Activated naive CD4-positive, alpha-beta T cell treated with anti-CD3 and anti-CD28 coated beads, Interleukin-2, amount 10 ng/mL, durations not matched to agents 7 days and 5 days (primary cell): ENCODE results near the gene GPI.

ENCODE experiments used
- CTCF ChIA-PET: fragments of 350-600 bp; sonication (Branson Sonifier 250); formaldehyde crosslinking; loops from one replicate; lab custom pipeline; 2021; ENCODE audit warnings: antibody characterized with exemption; lab: Charles Lee
- DNase-seq: peaks from one replicate; pipeline ENCODE4 v3.0.0-alpha.2; 2020
- H3K27ac Mint-ChIP-seq: one replicate; pipeline ENCODE4 v1.8.0; 2021; ENCODE audit warnings: mild to moderate bottlenecking, moderate library complexity, mixed read lengths
- H3K27me3 Mint-ChIP-seq: one replicate; pipeline ENCODE4 v1.8.0; 2021; ENCODE audit warnings: mild to moderate bottlenecking, mixed read lengths
- H3K36me3 Mint-ChIP-seq: one replicate; pipeline ENCODE4 v1.8.0; 2021; ENCODE audit warnings: mixed read lengths
- H3K4me1 Mint-ChIP-seq: one replicate; pipeline ENCODE4 v1.8.0; 2021; ENCODE audit warnings: mixed read lengths
- H3K4me3 Mint-ChIP-seq: one replicate; pipeline ENCODE4 v1.8.0; 2021; ENCODE audit warnings: mild to moderate bottlenecking, moderate library complexity, mixed read lengths
- H3K9me3 Mint-ChIP-seq: one replicate; pipeline ENCODE4 v1.8.0; 2021; ENCODE audit warnings: mixed read lengths

Gene GPI

GRCh38 chr19:34364830-34365462, at the start of gene GPI:
TSS of gene GPI (plus strand) at chr19:34365196. CDS start at chr19:34365267, 71 bp downstream.
- Mint-ChIP-seq H3K27me3 (peaks cover 4% of the 10 kb centered on the region), H3K9me3 (no peaks in the 10 kb centered on the region), H3K27ac (peak within 1 kb of the TSS; percentile 91), H3K4me3 (peak within 1 kb of the TSS; percentile 100), H3K36me3 (peaks cover 36% of the 10 kb centered on the region), H3K4me1 (peaks cover 73% of the 10 kb centered on the region)
- CTCF ChIA-PET, result interaction anchor here (1.3 to 2.2 kb wide), 2 partner anchors 14 to 18 kb away, joined by 3 to 9 read pairs; no protein-coding TSS in a partner anchor
- DNase-seq, result peak; percentile 76

DNA sequence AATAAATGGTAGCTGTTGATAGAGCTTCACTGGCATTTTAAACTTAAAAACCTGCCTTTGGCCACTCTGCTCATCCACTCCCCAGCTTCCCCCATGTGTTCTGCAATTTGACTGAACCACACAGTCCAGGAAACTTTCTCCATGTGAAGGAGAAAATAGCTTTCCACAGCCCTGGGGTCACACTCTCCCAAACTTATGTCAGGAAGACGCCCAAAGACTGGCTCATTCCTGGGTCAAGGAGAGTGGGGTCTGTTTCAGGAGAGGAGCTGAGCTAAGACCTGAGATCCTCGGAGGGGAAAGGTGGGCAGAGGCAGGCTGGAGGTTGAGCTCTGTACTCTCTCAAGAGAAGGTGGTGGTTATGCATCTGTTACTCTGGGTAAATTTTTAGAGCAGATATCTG, 48.7 kb upstream of the GPI start:
- CTCF ChIA-PET, result interaction anchor here (0.7 kb wide), 1 partner anchor 22 kb away, joined by 3 read pairs; no protein-coding TSS in a partner anchor
- H3K36me3 Mint-ChIP-seq, result peaks cover 12% of the 10 kb centered on the region
- no peak for DNase-seq
- H3K27me3 Mint-ChIP-seq, result no peaks in the 10 kb centered on the region
- no peaks in the 10 kb centered on the region for H3K9me3 Mint-ChIP-seq
- no peak overlapping the region for H3K27ac Mint-ChIP-seq
- peaks cover 26% of the 10 kb centered on the region for H3K4me1 Mint-ChIP-seq
- no peak overlapping the region for H3K4me3 Mint-ChIP-seq

GRCh38 chr19:34316741-34317301, 48.2 kb upstream of the GPI start:
- H3K4me3 Mint-ChIP-seq, result no peak overlapping the region

GRCh38 chr19:34317311-34317927, 47.6 kb upstream of the GPI start:
- H3K9me3 Mint-ChIP-seq, result no peaks in the 10 kb centered on the region
- CTCF ChIA-PET, result no interaction called here
- H3K4me1 Mint-ChIP-seq, result peaks cover 26% of the 10 kb centered on the region
- peak overlapping the region; percentile 9 for H3K27ac Mint-ChIP-seq
- H3K36me3 Mint-ChIP-seq, result peaks cover 10% of the 10 kb centered on the region
- no peak overlapping the region for H3K4me3 Mint-ChIP-seq
- H3K27me3 Mint-ChIP-seq, result no peaks in the 10 kb centered on the region
- DNase-seq, result peak; percentile 31

More at GRCh38 chr19:34316741-34317301, 48.2 kb upstream of the GPI start:
- DNase-seq, result no peak
- H3K27me3 Mint-ChIP-seq, result no peaks in the 10 kb centered on the region
- peak overlapping the region; percentile 9 for H3K27ac Mint-ChIP-seq
- CTCF ChIA-PET, result interaction anchor here (0.7 kb wide), 1 partner anchor 21 kb away, joined by 3 read pairs; no protein-coding TSS in a partner anchor
- H3K4me1 Mint-ChIP-seq, result peaks cover 26% of the 10 kb centered on the region
- no peaks in the 10 kb centered on the region for H3K9me3 Mint-ChIP-seq
- H3K36me3 Mint-ChIP-seq, result peaks cover 12% of the 10 kb centered on the region

GRCh38 chr19:34319230-34319585, 45.8 kb upstream of the GPI start:
- no peak overlapping the region for H3K27ac Mint-ChIP-seq
- H3K9me3 Mint-ChIP-seq, result no peaks in the 10 kb centered on the region

DNA sequence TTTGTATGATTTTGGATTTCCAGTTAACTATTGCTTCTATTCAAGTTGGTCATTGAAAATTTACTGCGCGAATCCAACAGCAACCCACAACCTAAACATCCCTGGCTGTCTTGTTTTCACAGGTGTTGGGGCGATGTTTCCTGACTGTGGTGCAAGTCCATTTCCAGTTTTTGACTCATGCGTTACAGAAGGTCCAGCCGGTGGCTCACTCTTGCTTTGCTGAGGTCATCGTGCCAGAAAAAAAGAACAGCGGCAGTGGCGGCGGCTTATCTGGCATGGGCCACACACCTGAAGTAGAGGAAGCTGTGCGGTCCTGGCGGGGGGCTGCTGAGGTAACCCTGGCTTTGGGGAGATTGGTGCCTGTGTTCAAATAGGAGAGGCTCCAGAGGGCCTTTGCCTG, 45.2 kb upstream of the GPI start:
- DNase-seq, result no peak
- CTCF ChIA-PET, result no interaction called here
- H3K27ac Mint-ChIP-seq, result no peak overlapping the region
- no peaks in the 10 kb centered on the region for H3K9me3 Mint-ChIP-seq
- peaks cover 16% of the 10 kb centered on the region for H3K36me3 Mint-ChIP-seq
- no peak overlapping the region for H3K4me3 Mint-ChIP-seq
- no peaks in the 10 kb centered on the region for H3K27me3 Mint-ChIP-seq
- peaks cover 26% of the 10 kb centered on the region for H3K4me1 Mint-ChIP-seq

More at GRCh38 chr19:34319230-34319585, 45.8 kb upstream of the GPI start:
- CTCF ChIA-PET, result interaction anchor here (0.5 kb wide), 1 partner anchor 15 kb away, joined by 3 read pairs; no protein-coding TSS in a partner anchor
- peaks cover 18% of the 10 kb centered on the region for H3K36me3 Mint-ChIP-seq
- H3K27me3 Mint-ChIP-seq, result no peaks in the 10 kb centered on the region
- peaks cover 26% of the 10 kb centered on the region for H3K4me1 Mint-ChIP-seq
- no peak overlapping the region for H3K4me3 Mint-ChIP-seq
- no peak for DNase-seq

- Mint-ChIP-seq H3K27ac (no peak overlapping the region), H3K4me3 (no peak overlapping the region), H3K27me3 (no peaks in the 10 kb centered on the region), H3K36me3 (peaks cover 20% of the 10 kb centered on the region), H3K4me1 (peaks cover 26% of the 10 kb centered on the region), H3K9me3 (no peaks in the 10 kb centered on the region)
- no peak for DNase-seq
- CTCF ChIA-PET, result no interaction called here
These were observed 44.7 kb upstream of the GPI start for GRCh38 chr19:34320277-34320676.

GRCh38 chr19:34321735-34322134, 43.3 kb upstream of the GPI start:
- Mint-ChIP-seq H3K36me3 (peaks cover 31% of the 10 kb centered on the region), H3K27ac (no peak overlapping the region), H3K4me1 (peaks cover 20% of the 10 kb centered on the region), H3K9me3 (no peaks in the 10 kb centered on the region), H3K27me3 (no peaks in the 10 kb centered on the region), H3K4me3 (no peak overlapping the region)
- DNase-seq, result no peak
- CTCF ChIA-PET, result interaction anchor here (0.6 kb wide), 1 partner anchor 24 kb away, joined by 3 read pairs; no protein-coding TSS in a partner anchor

GRCh38 chr19:34323433-34324204, 41.4 kb upstream of the GPI start:
- Mint-ChIP-seq H3K36me3 (peaks cover 43% of the 10 kb centered on the region), H3K9me3 (no peaks in the 10 kb centered on the region), H3K27ac (no peak overlapping the region), H3K4me1 (peaks cover 3% of the 10 kb centered on the region), H3K27me3 (no peaks in the 10 kb centered on the region), H3K4me3 (no peak overlapping the region)
- CTCF ChIA-PET, result no interaction called here
- no peak for DNase-seq

- Mint-ChIP-seq H3K27ac (no peak overlapping the region), H3K36me3 (peaks cover 47% of the 10 kb centered on the region), H3K9me3 (no peaks in the 10 kb centered on the region), H3K4me3 (no peak overlapping the region), H3K4me1 (no peaks in the 10 kb centered on the region), H3K27me3 (no peaks in the 10 kb centered on the region)
- CTCF ChIA-PET, result no interaction called here
- DNase-seq, result no peak
These were observed 40.7 kb upstream of the GPI start for GRCh38 chr19:34324320-34324719.

DNA sequence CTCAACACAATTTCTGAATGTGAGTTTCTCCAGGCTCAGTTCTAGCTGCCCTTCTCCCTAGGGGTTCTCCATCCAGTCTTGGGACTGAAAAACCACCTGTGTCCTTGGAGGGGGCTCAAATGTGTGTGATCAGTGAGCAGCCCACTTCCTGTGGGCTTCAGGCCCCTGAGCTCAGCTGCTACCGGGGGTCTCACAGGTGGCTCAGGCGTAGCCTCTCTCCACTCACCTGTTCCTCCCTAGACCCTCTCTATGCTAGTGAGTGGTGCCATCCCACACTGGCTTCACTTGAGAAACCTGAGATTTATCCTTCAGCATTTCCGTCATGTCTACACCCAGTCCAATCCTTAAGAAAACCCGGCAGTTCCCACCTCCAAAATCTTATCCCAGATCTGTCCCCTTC, 39.8 kb upstream of the GPI start:
- Mint-ChIP-seq H3K27me3 (no peaks in the 10 kb centered on the region), H3K4me1 (no peaks in the 10 kb centered on the region), H3K4me3 (no peak overlapping the region), H3K9me3 (no peaks in the 10 kb centered on the region), H3K36me3 (peaks cover 45% of the 10 kb centered on the region), H3K27ac (no peak overlapping the region)
- no peak for DNase-seq
- CTCF ChIA-PET, result no interaction called here

DNA sequence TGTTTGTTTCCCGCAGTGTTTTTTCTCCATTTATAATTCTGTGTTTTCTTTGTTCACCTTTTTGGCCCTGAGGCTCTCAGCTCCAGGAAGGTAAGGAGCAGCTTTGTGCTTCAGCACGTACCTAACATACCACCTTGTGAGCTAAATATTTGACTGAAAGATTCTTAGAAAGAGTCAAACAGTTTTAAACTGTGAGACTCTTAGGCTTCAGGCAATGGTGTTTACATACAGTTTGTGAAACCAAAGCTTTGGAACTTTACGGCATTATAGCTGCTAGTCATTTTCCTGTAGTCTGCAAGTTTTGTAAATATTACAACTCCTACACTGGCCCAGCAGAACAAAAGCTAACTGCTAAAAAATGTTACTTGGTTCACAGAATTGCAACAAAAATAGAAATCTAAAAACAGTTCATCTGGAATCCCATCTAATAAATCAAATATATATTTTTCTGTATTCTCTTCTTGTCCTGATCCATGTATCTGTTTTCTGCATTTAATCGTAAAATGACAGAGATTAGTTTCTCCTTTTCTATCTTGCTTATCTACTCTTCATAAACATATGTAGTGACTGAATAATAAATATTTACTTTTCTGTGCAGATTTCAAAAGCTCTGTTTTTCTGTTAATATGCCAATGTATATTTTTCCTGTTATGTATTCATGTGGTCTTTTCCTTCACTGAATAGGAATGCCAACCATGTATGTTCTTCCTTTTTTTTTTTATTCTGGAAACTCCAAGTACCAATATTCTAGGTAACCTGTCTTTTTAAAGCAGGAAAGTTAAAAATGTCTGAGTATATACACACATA, 38.8 kb upstream of the GPI start:
- H3K27ac Mint-ChIP-seq, result no peak overlapping the region
- CTCF ChIA-PET, result no interaction called here
- H3K27me3 Mint-ChIP-seq, result no peaks in the 10 kb centered on the region
- H3K4me1 Mint-ChIP-seq, result no peaks in the 10 kb centered on the region
- no peaks in the 10 kb centered on the region for H3K9me3 Mint-ChIP-seq
- H3K36me3 Mint-ChIP-seq, result peaks cover 45% of the 10 kb centered on the region
- no peak for DNase-seq
- no peak overlapping the region for H3K4me3 Mint-ChIP-seq

- no peaks in the 10 kb centered on the region for H3K27me3 Mint-ChIP-seq
- H3K36me3 Mint-ChIP-seq, result peaks cover 49% of the 10 kb centered on the region
- no peaks in the 10 kb centered on the region for H3K4me1 Mint-ChIP-seq
- DNase-seq, result no peak
- CTCF ChIA-PET, result interaction anchor here (0.8 kb wide), 1 partner anchor 10 kb away, joined by 3 read pairs; no protein-coding TSS in a partner anchor
- no peak overlapping the region for H3K27ac Mint-ChIP-seq
- H3K4me3 Mint-ChIP-seq, result no peak overlapping the region
- H3K9me3 Mint-ChIP-seq, result no peaks in the 10 kb centered on the region
These were observed 37.1 kb upstream of the GPI start for GRCh38 chr19:34327851-34328250.
